Erythroblast (primary cell): ENCODE measurements around the gene NEK8.
"Not testable (repeated sequence)": the region's sequence is repeated elsewhere in the genome, so short reads cannot be mapped to it uniquely, and the experiment has no call there.

Source experiments
- DNase-seq, 2 experiments: peaks; one replicate each; lab custom pipeline; 2025; lab: John Stamatoyannopoulos, UW
- GATA1 ChIP-seq: IDR thresholded peaks from 2 replicates; pipeline ENCODE4 v1.6.1; 2011; ENCODE audit warnings: low read depth, mild to moderate bottlenecking, control low read depth, low read length, moderate library complexity
- POLR2A ChIP-seq: IDR thresholded peaks from 2 replicates; pipeline ENCODE4 v1.6.1; 2011; ENCODE audit warnings: mild to moderate bottlenecking, low read length

NEK8 gene

DNA sequence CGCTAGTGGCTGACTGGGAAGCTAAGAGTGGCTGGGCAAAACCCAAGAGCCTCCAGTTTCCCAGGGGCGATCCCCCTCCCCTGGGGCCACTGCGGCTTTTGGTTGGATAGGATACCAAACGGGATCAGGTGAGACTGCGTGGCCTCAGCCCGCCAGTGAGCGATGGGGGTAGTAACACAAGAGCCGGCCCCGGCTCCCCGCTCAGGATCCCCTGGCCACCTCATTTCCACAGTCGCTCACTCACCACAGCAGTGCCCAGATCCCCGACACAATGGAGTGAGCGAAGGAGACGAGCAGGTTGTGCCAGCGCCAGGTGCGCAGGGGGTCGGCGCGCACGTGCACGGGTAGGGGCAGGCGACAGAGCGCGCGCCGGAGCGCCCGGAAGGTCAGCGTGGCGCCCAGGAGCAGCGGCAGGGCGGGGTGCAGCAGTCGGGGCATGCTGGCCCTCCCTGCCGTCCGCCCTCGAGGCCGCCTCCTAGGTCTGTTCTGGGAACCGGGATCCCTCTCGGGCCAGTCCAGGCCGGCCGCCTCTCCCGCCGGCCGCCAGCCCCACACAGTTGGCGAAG, 2.8 kb upstream of the NEK8 start:
- DNase-seq = no peak

DNA sequence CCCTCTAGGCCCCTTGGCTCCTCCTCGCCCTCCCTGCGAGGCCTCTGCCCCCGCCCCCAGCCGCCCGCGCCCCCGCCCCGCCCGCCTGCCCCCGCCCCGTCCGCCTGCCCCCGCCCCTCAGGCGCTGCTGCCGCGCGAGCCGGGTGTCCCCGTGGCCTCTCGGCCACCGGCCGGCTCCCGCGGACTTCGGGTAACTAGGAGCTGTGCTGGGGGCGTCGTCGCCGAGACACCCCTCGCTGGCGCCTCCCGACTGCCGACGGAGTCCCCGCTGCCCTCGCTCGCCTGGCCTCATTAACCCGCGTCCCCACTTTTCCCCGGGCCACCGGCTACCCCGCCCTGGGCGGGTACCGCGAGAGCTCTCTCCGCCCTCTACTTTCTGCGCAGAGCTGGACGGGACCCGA, 2.4 kb upstream of the NEK8 start, which contains the start of gene TLCD1:
TLCD1 (minus strand) TSS at position 8 of the 401 bp plus-strand sequence. CDS start 136 bp downstream, outside the sequence.
- TF ChIP-seq POLR2A (no peak), GATA1 (no peak)
- DNase-seq = peak; percentile 84 to 87

More for the DNA sequence above, 2.8 kb upstream of the NEK8 start:
- TF ChIP-seq POLR2A = peak; percentile 44
- TF ChIP-seq GATA1 = no peak

DNA sequence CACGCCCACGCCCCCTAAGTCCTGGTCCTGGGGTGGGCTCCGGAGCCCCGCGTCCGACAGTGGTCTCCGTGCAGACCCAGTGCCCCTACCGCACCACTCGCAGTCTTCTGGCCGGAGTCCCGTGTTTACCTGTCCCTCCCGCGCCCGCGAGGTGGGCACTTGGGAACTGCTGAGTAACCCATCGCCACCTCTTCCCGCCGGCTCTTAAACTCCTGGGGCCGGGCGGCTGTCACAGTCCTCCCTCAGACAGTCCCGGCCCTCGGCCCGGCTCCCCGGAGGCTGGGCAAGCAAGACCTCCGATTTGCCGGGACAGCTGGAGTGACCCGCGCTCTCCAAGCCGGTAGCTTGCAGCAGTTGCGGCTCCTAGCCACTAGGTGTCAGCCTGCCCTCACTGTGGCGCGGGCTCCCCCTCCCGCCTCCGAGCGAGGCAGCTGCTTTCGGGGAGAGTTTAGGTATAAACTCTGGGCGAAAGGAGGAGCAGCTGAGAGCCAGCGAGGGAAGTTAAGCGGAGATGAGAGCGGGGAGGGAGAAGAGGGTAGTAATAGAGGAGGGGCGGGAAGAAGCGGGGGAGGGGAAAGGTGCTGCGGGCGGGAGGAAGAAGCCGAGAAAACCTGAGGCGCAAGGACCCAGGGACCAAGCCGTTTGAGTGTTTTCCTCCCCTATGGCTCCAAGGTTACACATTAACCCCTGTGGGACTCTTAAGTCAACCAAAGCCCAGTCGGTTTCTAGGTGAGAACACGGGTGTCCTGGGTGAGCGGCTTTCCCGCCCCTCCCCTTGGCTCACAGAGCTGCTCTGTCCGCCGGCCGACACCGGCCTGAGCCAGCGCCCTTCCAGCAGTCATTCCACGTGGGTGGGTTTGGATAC, 1.7 kb upstream of the NEK8 start:
- TF ChIP-seq GATA1 = no peak
- DNase-seq = peak; percentile 91 to 95

DNA sequence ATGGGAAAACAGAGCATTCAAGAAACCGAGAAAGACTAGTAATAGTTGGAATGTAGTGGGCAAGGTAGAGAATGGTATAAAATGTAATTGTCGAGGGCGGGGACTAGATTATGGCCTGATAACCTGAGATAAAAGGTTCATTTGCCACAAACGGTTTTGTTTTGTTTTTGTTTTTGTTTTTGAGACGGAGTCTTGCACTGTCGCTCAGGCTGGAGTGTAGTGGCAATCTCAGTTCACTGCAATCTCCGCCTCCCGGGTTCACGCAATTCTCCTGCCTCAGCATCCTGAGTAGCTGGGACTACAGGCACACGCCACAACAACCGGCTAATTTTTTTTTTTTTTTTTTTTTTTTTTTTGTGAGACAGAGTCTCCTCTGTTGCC, 1.4 kb downstream of the NEK8 start:
- TF ChIP-seq GATA1 (no peak), POLR2A (no peak)
- no peak for DNase-seq

DNA sequence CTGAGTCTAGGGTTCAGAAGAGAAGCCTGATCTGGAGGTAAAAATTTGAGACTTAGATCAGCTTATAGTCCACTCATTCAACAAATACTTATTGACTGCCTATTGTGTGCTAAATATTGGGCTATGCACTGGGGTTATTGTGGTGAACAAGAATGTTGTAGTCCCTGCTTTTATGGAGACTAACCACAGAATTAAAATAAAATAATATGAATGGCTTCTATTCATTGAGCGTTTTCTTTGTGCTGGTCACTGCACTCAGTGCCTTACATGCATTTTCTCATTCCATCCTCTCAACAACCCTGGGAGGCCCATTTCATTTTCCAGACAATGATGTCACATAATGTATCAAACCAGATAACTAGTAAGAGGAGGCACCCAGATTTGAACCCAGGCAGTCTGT, 4.8 kb downstream of the NEK8 start:
- TF ChIP-seq GATA1 = no peak
- TF ChIP-seq POLR2A = no peak
- DNase-seq = no peak

DNA sequence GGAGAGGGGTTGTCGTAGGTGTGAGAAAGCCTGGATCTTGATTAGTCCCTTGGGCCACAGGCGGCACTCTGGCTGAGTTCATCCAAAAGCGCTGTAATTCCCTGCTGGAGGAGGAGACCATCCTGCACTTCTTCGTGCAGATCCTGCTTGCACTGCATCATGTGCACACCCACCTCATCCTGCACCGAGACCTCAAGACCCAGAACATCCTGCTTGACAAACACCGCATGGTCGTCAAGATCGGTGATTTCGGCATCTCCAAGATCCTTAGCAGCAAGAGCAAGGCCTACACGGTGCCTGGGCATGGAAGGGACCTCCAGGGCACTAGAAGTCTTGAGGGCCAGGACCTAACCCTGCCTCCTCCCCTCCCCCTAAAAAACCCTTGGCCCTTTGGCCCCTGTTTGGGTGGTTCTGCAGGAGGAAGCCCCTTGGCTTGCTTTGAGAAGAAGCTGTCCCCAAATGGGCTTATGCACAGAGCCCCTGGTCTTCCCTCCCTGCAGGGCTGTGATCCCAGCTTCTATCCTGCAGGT, 6.2 kb downstream of the NEK8 start:
- DNase-seq = no peak
- TF ChIP-seq POLR2A (no peak), GATA1 (no peak)

GRCh38 chr17:28735242-28735722, 6.7 kb downstream of the NEK8 start:
- DNase-seq = peak; percentile 89
- no peak for TF ChIP-seq POLR2A
- TF ChIP-seq GATA1 = peak; percentile 52

GRCh38 chr17:28735913-28736769, 7.6 kb downstream of the NEK8 start:
- not testable (repeated sequence) for DNase-seq

DNA sequence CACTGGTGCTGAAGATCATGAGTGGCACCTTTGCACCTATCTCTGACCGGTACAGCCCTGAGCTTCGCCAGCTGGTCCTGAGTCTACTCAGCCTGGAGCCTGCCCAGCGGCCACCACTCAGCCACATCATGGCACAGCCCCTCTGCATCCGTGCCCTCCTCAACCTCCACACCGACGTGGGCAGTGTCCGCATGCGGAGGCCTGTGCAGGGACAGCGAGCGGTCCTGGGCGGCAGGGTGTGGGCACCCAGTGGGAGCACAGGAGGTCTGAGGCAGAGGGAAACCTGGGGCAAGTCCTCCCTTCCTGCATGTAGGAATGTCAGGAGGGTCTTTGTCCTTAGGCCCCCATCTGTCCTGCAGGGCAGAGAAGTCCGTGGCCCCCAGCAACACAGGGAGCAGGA, 8.7 kb downstream of the NEK8 start:
- TF ChIP-seq POLR2A (no peak), GATA1 (no peak)
- no peak for DNase-seq

GRCh38 chr17:28737770-28738679, 9.4 kb downstream of the NEK8 start:
- TF ChIP-seq POLR2A = no peak
- peak in 1 of 2 experiments; percentile 44 for DNase-seq

DNA sequence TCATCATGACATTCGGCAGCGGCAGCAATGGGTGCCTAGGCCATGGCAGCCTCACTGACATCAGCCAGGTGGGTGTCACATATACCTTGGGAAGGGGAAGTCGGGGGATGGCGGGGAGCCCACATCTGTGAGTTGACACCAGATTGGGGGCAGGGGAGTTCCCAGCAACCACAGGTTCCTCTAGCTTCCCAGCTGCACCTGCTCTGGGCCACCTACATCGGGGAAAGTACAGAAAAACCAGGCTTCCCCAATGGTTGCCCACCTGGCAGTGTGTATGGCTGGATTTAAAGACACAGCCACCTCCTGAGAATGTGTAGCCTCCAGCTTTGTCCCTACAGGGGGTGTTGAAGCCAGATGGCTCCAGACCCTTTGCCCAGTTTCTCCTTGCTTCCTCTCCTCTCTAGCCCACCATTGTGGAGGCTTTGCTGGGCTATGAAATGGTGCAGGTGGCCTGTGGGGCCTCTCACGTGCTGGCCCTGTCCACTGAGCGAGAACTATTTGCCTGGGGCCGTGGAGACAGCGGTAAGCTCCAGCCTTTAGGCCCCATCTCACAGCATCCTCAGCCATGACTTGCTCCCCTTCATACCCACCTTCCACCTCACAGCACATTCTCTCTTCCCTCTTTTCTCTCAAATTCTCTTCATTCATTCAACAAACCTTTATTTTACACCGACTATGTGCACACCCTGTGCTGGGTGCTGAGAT, 10.2 kb downstream of the NEK8 start:
- no peak for DNase-seq
- TF ChIP-seq POLR2A (no peak), GATA1 (no peak)
